ENCODE data around the gene KITLG. TPM values are rescaled to one million over a fixed set of nuclear protein-coding genes. Genes with fewer than 3 reads are reported as not detected.
A peak's percentile ranks its signal among the peaks of the same experiment; 100 is the strongest.

KITLG gene
- total and polyA plus RNA-seq, 2 experiments from 2014 or later = 3.1 to 10.7 TPM

DNA sequence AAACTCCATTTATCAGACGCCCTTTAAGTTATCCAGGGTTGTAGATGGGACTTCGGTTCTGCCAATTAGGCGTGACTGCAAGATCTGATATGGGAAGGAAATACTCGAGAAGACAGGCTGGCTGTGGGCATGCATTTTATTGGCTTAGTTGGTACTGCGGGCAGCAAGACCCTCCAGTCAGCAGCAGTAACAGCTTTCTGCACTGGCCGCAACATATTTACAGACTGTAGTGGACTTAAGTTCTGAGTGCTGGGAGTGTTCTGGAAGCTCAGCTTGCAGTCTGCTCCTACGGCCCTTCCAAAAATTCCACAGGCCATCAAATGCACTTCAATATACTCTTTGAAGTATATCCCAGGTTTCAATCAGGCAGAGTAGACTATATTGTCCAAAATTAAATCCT, 21.1 kb downstream of the KITLG start:
- no peak overlapping the region for H3K4me3 Mint-ChIP-seq
- H3K9me3 Mint-ChIP-seq = no peaks in the 10 kb centered on the region
- no peak overlapping the region for H3K27ac ChIP-seq (ENCODE audit: low read depth)
- peaks cover 2% of the 10 kb centered on the region for H3K27me3 Mint-ChIP-seq (ENCODE audit: insufficient read depth, low read depth, poor library complexity)
- H3K4me2 ChIP-seq = no peak overlapping the region
- peaks cover 4% of the 10 kb centered on the region; the same call in 1 of the 2 replicates for H3K4me1 ChIP-seq (ENCODE audit: insufficient read depth)
- H3F3A ChIP-seq (replicated peaks; ENCODE audit: low read depth) = no peaks in the 10 kb centered on the region
- no peaks in the 10 kb centered on the region for H3K27me3 ChIP-seq (ENCODE audit: insufficient read depth)
- H3K79me2 ChIP-seq (replicated peaks; ENCODE audit: insufficient read depth) = no peaks in the 10 kb centered on the region; the same call in 1 of the 2 replicates
- no peak for ATAC-seq
- DNase-seq (ENCODE audit: low spot score) = peak; percentile 15
- H2AFZ ChIP-seq = no peak overlapping the region
- H3K4me3 ChIP-seq = no peak overlapping the region
- H3K4me1 Mint-ChIP-seq = peaks cover 31% of the 10 kb centered on the region
- H3K27ac Mint-ChIP-seq = peak overlapping the region; percentile 91
- no peaks in the 10 kb centered on the region for H3K36me3 Mint-ChIP-seq (ENCODE audit: low read depth)
- H3K36me3 ChIP-seq (ENCODE audit: insufficient read depth) = no peaks in the 10 kb centered on the region
- no peaks in the 10 kb centered on the region for H3K9me2 ChIP-seq (ENCODE audit: insufficient read depth)
- TF ChIP-seq, protein P1, sequence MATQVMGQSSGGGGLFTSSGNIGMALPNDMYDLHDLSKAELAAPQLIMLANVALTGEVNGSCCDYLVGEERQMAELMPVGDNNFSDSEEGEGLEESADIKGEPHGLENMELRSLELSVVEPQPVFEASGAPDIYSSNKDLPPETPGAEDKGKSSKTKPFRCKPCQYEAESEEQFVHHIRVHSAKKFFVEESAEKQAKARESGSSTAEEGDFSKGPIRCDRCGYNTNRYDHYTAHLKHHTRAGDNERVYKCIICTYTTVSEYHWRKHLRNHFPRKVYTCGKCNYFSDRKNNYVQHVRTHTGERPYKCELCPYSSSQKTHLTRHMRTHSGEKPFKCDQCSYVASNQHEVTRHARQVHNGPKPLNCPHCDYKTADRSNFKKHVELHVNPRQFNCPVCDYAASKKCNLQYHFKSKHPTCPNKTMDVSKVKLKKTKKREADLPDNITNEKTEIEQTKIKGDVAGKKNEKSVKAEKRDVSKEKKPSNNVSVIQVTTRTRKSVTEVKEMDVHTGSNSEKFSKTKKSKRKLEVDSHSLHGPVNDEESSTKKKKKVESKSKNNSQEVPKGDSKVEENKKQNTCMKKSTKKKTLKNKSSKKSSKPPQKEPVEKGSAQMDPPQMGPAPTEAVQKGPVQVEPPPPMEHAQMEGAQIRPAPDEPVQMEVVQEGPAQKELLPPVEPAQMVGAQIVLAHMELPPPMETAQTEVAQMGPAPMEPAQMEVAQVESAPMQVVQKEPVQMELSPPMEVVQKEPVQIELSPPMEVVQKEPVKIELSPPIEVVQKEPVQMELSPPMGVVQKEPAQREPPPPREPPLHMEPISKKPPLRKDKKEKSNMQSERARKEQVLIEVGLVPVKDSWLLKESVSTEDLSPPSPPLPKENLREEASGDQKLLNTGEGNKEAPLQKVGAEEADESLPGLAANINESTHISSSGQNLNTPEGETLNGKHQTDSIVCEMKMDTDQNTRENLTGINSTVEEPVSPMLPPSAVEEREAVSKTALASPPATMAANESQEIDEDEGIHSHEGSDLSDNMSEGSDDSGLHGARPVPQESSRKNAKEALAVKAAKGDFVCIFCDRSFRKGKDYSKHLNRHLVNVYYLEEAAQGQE (IDR thresholded peaks at IDR 0.05; ENCODE audit: unreplicated experiment) = no peak
- TF ChIP-seq POLR2AphosphoS5 (IDR thresholded peaks at IDR 0.05; ENCODE audit: low read depth) (no peak), ZNF114 (CRISPR knock-in tag; IDR thresholded peaks at IDR 0.05) (no peak)
- H4K20me1 ChIP-seq (replicated peaks; ENCODE audit: insufficient read depth) = no peaks in the 10 kb centered on the region

- H2AFZ ChIP-seq = no peak overlapping the region
- no peak for DNase-seq (ENCODE audit: low spot score)
- Mint-ChIP-seq H3K27me3 (ENCODE audit: insufficient read depth, low read depth, poor library complexity) (peaks cover 2% of the 10 kb centered on the region), H3K27ac (peak overlapping the region; percentile 25; the same call in 1 of the 2 replicates), H3K4me3 (no peak overlapping the region), H3K9me3 (no peaks in the 10 kb centered on the region), H3K36me3 (ENCODE audit: low read depth) (no peaks in the 10 kb centered on the region), H3K4me1 (peaks cover 35% of the 10 kb centered on the region)
- no peaks in the 10 kb centered on the region for H3K36me3 ChIP-seq (ENCODE audit: insufficient read depth)
- no peak for ATAC-seq
- H4K20me1 ChIP-seq (replicated peaks; ENCODE audit: insufficient read depth) = no peaks in the 10 kb centered on the region
- H3K9me2 ChIP-seq (ENCODE audit: insufficient read depth) = no peaks in the 10 kb centered on the region
- no peaks in the 10 kb centered on the region for H3F3A ChIP-seq (replicated peaks; ENCODE audit: low read depth)
- TF ChIP-seq ZNF114 (CRISPR knock-in tag; IDR thresholded peaks at IDR 0.05) (no peak), STAT1 (IDR thresholded peaks at IDR 0.05; ENCODE audit: unreplicated experiment) (no peak)
- H3K4me3 ChIP-seq = no peak overlapping the region
- H3K4me1 ChIP-seq (ENCODE audit: insufficient read depth) = peaks cover 8% of the 10 kb centered on the region; the same call in 1 of the 2 replicates
- H3K27me3 ChIP-seq (ENCODE audit: insufficient read depth) = no peaks in the 10 kb centered on the region
- H3K79me2 ChIP-seq (replicated peaks; ENCODE audit: insufficient read depth) = no peaks in the 10 kb centered on the region; the same call in 1 of the 2 replicates
- H3K27ac ChIP-seq (ENCODE audit: low read depth) = no peak overlapping the region
- no peak overlapping the region for H3K4me2 ChIP-seq
Observed at GRCh38 chr12:88558340-88558867, 21.9 kb downstream of the KITLG start.

DNA sequence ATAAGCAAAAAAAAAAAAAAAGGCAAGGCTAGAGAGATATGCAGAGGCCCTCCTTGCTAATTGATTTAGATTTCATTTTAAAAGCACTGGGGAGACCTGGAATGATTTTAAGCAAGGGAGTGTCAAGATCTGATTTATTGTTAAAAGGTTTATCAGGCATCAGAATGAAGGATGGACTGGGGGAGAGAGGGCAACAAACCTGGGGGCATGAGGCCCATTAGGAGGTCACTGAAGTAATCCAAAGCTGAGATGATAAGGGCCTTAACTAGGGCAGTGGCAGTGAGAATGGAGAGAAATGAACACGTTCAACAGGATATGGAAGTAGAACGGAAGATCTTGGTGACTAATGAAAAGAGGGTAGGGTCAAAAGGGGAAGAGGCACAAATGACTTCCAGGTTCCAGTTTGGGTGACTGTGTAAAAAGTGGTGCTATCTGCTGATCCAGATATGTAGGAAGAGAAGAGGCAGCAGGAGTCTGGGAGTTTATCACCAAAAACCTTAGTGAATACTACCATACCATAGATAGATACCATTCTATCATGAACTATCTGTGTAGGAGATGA, 24.0 kb downstream of the KITLG start:
- TF ChIP-seq JUNB (IDR thresholded peaks at IDR 0.05; ENCODE audit: unreplicated experiment) (no peak), EZH2phosphoT487 (IDR thresholded peaks at IDR 0.05; ENCODE audit: unreplicated experiment) (no peak), STAT1 (IDR thresholded peaks at IDR 0.05; ENCODE audit: unreplicated experiment) (no peak), NANOG (IDR thresholded peaks at IDR 0.05; ENCODE audit: borderline replicate concordance) (no peak), POLR2AphosphoS5 (IDR thresholded peaks at IDR 0.05; ENCODE audit: low read depth) (no peak)
- H3K27ac Mint-ChIP-seq = peak overlapping the region; percentile 10; the same call in 1 of the 2 replicates
- peaks cover 8% of the 10 kb centered on the region; the same call in 1 of the 2 replicates for H3K4me1 ChIP-seq (ENCODE audit: insufficient read depth)
- H3K4me3 Mint-ChIP-seq = no peak overlapping the region
- peaks cover 3% of the 10 kb centered on the region for H3K9me2 ChIP-seq (ENCODE audit: insufficient read depth)
- H3K9me3 Mint-ChIP-seq = no peaks in the 10 kb centered on the region
- no peaks in the 10 kb centered on the region; the same call in 1 of the 2 replicates for H3K79me2 ChIP-seq (replicated peaks; ENCODE audit: insufficient read depth)
- no peak overlapping the region for H3K4me3 ChIP-seq
- peaks cover 31% of the 10 kb centered on the region for H3K4me1 Mint-ChIP-seq
- no peak overlapping the region for H2AFZ ChIP-seq
- no peak for DNase-seq (ENCODE audit: low spot score)
- H3F3A ChIP-seq (replicated peaks; ENCODE audit: low read depth) = no peaks in the 10 kb centered on the region
- no peak for ATAC-seq
- H3K36me3 ChIP-seq (ENCODE audit: insufficient read depth) = no peaks in the 10 kb centered on the region
- H3K4me2 ChIP-seq = no peak overlapping the region
- H3K36me3 Mint-ChIP-seq (ENCODE audit: low read depth) = no peaks in the 10 kb centered on the region
- peaks cover 2% of the 10 kb centered on the region for H3K27me3 Mint-ChIP-seq (ENCODE audit: insufficient read depth, low read depth, poor library complexity)
- H3K27ac ChIP-seq (ENCODE audit: low read depth) = no peak overlapping the region
- H4K20me1 ChIP-seq (replicated peaks; ENCODE audit: insufficient read depth) = no peaks in the 10 kb centered on the region
- no peaks in the 10 kb centered on the region for H3K27me3 ChIP-seq (ENCODE audit: insufficient read depth)

All from GM23338 (cell line).